Stomach (tissue), 4 donors: ENCODE measurements around the gene MAPKAPK3.

Source experiments
- CTCF ChIP-seq, 7 experiments: fragments of 450-650 bp in 4 of 7; fragments of 200-600 bp in 3 of 7; sonication (generic) in 3 of 7; IDR thresholded peaks; one replicate each; pipeline ENCODE4 v1.5.1; 2016 to 2019; ENCODE audit warnings: antibody characterized with exemption in 7 of 7, control low read depth in 2 of 7, mild to moderate bottlenecking in 1 of 7
- POLR2A ChIP-seq, 4 donors: fragments of 450-650 bp; IDR thresholded peaks; one replicate each; pipeline ENCODE4 v1.6.1; 2016; ENCODE audit warnings: antibody characterized with exemption in 4 of 4, control low read depth in 2 of 4, mild to moderate bottlenecking in 1 of 4, moderate library complexity in 1 of 4
- POLR2AphosphoS5 ChIP-seq, 3 donors: sonication (generic); formaldehyde crosslinking; IDR thresholded peaks; one replicate each; pipeline ENCODE4 v1.6.1; 2016; ENCODE audit warnings: antibody characterized with exemption in 3 of 3

GRCh38 chr3:50632450-50632849 lies 15.5 kb downstream of the MAPKAPK3 start:
- TF ChIP-seq CTCF (IDR thresholded peaks at IDR 0.05) (no peak), POLR2A (IDR thresholded peaks at IDR 0.05) (no peak), POLR2AphosphoS5 (IDR thresholded peaks at IDR 0.05) (no peak)
